ENCODE results near the gene DUSP7. TPM values are rescaled to one million over a fixed set of nuclear protein-coding genes. Genes with fewer than 3 reads are reported as not detected.

The DUSP7 gene
- total RNA-seq, 2 donors from 2014 or later = 2.6 to 3.3 TPM

GRCh38 chr3:52032702-52033408 lies 23.5 kb downstream of the DUSP7 start:
- Histone ChIP-seq H3K27me3 (no peaks in the 10 kb centered on the region), H3K36me3 (replicated peaks in 1 of 2; ENCODE audit: insufficient read depth in 1 of 2, low read depth in 2 of 2) (no peaks in the 10 kb centered on the region), H3K4me1 (no peaks in the 10 kb centered on the region), H3K4me3 (no peak overlapping the region), H3K9me3 (no peaks in the 10 kb centered on the region), H3K27ac (no peak overlapping the region)
- 74 to 83% methylated on average over 1 to 9 of the region's 11 CpGs for WGBS, 2 donors
- TF ChIP-seq CTCF (IDR thresholded peaks at IDR 0.05) (no peak), POLR2A (IDR thresholded peaks at IDR 0.05) (no peak)
- ATAC-seq (no peak), DNase-seq (no peak)
- intact Hi-C loops (cut with DNase I) = no loop called here

GRCh38 chr3:52031896-52032295 lies 24.5 kb downstream of the DUSP7 start:
- intact Hi-C loops (cut with DNase I) = no loop called here
- Histone ChIP-seq H3K9me3 (no peaks in the 10 kb centered on the region), H3K4me1 (no peaks in the 10 kb centered on the region), H3K27ac (no peak overlapping the region), H3K27me3 (no peaks in the 10 kb centered on the region), H3K36me3 (replicated peaks in 1 of 2; ENCODE audit: insufficient read depth in 1 of 2, low read depth in 2 of 2) (no peaks in the 10 kb centered on the region), H3K4me3 (no peak overlapping the region)
- DNase-seq = no peak
- TF ChIP-seq CTCF (IDR thresholded peaks at IDR 0.05) (no peak), POLR2A (IDR thresholded peaks at IDR 0.05) (no peak)
- no peak for ATAC-seq
- 81 to 84% methylated on average over 10 of the region's 10 CpGs for WGBS, 2 donors

GRCh38 chr3:52030714-52031310 lies 25.6 kb downstream of the DUSP7 start:
- no peak overlapping the region for H3K4me3 ChIP-seq
- ATAC-seq (no peak), DNase-seq (no peak)
- TF ChIP-seq CTCF (IDR thresholded peaks at IDR 0.05) = no peak
- no peak for TF ChIP-seq POLR2A (IDR thresholded peaks at IDR 0.05)
- no peaks in the 10 kb centered on the region for H3K9me3 ChIP-seq
- no peaks in the 10 kb centered on the region for H3K4me1 ChIP-seq
- WGBS, 2 donors = 62 to 83% methylated on average over 5 to 11 of the region's 11 CpGs
- intact Hi-C loops (cut with DNase I) = no loop called here
- H3K27me3 ChIP-seq = no peaks in the 10 kb centered on the region
- H3K27ac ChIP-seq = no peak overlapping the region
- no peaks in the 10 kb centered on the region for H3K36me3 ChIP-seq (replicated peaks in 1 of 2; ENCODE audit: insufficient read depth in 1 of 2, low read depth in 2 of 2)

- TF ChIP-seq POLR2A (IDR thresholded peaks at IDR 0.05) (no peak), CTCF (IDR thresholded peaks at IDR 0.05) (no peak)
- intact Hi-C loops (cut with DNase I) = no loop called here
These were observed 26.8 kb downstream of the DUSP7 start for GRCh38 chr3:52029535-52029934.

More at GRCh38 chr3:52029535-52029934, 26.8 kb downstream of the DUSP7 start:
- ATAC-seq (no peak), DNase-seq (no peak)
- Histone ChIP-seq H3K4me3 (no peak overlapping the region), H3K4me1 (no peaks in the 10 kb centered on the region), H3K36me3 (replicated peaks in 1 of 2; ENCODE audit: insufficient read depth in 1 of 2, low read depth in 2 of 2) (no peaks in the 10 kb centered on the region), H3K9me3 (no peaks in the 10 kb centered on the region), H3K27ac (no peak overlapping the region), H3K27me3 (no peaks in the 10 kb centered on the region)
- 79% methylated on average over 10 of the region's 10 CpGs; no CpG with 5 or more reads in 1 of the 2 donors for WGBS, 2 donors

All from body of pancreas (tissue), 4 donors.